ENCODE data around the gene TMEM134. TPM values are rescaled to one million over a fixed set of nuclear protein-coding genes. Genes with fewer than 3 reads are reported as not detected.

Gene TMEM134, protein sequence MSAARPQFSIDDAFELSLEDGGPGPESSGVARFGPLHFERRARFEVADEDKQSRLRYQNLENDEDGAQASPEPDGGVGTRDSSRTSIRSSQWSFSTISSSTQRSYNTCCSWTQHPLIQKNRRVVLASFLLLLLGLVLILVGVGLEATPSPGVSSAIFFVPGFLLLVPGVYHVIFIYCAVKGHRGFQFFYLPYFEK
- 42.5 to 61.2 TPM (median 52.1 TPM) in 5 replicates for total RNA-seq (2022; extraction: Qiagen RNA extraction; ENCODE audit: low read depth)

DNA sequence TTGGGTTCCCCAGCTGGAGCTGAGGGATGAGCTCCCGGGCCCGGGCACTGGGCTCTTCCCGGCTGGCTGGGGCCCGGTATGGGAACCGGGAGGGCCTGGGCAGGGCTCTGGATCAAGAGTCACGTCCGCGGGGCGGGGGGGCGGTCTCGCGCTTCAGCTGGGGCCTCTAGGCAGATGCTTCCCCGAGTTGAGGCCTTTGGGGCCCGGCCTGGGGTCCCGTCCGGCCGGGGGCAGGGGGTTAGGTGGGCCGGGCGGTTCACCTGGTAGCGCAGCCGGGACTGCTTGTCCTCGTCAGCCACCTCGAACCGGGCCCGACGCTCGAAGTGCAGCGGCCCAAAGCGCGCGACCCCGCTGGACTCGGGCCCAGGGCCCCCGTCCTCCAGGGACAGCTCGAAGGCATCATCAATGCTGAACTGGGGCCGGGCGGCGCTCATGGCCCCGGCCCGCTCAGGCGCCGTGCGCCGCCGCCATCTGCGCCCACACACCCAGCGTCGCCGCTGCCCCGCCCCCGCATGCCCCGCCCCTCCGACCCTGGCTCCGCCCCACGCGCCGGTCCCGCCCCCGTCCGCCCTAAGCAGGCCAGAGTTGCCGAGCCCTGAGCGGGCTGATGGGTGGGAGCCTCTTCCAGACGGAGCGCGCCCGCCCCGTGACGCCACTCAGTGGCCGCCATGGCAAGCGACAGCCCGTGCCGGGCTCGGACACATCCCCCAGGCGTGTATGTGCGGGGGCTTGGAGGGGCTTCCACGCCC, at the start of gene TMEM134:
TMEM134 (minus strand) TSS at position 493 of the 749 bp plus-strand sequence; CDS start at position 434, 59 bp downstream.

DNA sequence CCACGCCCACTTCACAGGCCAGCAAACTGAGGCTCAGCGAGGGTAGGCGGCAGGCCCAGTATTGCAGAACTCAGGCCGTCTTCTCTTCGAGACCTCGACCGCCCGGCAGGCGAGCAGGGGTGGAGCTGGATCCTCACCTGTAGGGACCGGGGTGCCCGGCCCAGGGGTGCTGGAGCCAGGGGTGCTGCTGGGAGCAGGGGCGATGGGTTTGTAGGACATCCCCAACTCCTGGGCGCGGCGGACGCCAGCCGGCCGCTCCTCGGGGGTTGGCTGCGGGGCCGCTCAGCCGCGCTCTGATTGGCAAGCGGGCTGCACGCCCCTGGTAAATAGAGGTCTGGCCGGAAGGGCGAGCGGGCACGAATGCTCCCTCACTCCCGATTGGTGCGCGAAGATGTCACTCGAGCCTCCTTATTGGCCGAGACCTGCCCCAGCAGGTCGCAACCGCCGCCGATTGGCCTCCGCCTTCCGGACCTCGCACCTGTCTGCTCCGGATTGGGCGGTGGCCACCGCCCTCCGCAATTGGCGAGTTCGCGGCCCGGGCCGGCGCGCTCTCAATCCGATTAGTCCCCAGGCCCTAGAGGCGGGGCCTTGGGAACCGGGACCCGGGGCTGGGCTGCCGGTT, 38.9 kb upstream of the TMEM134 start, which contains the start of gene CDK2AP2:
CDK2AP2 (minus strand) TSS at position 299 of the 622 bp plus-strand sequence; CDS start at position 219, 80 bp downstream.

DNA sequence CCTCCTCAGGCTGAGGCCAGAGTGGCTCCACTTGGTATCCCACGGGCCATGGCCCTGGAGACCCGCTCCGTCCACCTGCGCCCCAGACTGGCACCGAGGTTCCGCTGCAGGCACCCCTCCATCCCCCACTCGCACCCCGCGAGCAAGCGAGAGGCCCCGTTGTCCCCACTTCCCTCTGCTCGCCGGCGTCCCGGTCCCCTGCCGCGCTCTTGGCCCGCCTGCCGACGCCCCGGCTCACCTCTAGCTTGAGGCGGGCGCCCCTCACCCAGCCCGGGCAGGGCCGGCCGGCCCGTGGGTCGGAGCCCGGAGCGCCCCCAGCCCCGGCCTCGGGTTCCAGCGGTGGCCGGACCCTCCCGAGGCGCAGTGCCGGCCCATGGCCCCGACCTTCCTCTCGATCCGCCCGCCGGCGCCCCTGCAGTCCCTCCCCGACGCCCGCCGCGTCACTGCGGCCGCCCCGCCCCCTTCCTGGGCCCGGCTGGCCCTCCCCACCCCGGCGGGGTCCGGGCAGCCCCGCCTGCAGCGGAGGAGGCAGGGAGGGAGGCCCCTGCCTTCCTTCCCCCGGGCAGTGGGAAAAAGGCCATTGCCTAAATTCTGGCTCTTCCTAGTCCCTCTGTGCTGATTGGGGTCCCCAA, 36.0 kb upstream of the TMEM134 start, which contains the start of gene PITPNM1:
PITPNM1 (minus strand) TSS at position 414 of the 632 bp plus-strand sequence. CDS start 1,183 bp downstream, outside the sequence.

DNA sequence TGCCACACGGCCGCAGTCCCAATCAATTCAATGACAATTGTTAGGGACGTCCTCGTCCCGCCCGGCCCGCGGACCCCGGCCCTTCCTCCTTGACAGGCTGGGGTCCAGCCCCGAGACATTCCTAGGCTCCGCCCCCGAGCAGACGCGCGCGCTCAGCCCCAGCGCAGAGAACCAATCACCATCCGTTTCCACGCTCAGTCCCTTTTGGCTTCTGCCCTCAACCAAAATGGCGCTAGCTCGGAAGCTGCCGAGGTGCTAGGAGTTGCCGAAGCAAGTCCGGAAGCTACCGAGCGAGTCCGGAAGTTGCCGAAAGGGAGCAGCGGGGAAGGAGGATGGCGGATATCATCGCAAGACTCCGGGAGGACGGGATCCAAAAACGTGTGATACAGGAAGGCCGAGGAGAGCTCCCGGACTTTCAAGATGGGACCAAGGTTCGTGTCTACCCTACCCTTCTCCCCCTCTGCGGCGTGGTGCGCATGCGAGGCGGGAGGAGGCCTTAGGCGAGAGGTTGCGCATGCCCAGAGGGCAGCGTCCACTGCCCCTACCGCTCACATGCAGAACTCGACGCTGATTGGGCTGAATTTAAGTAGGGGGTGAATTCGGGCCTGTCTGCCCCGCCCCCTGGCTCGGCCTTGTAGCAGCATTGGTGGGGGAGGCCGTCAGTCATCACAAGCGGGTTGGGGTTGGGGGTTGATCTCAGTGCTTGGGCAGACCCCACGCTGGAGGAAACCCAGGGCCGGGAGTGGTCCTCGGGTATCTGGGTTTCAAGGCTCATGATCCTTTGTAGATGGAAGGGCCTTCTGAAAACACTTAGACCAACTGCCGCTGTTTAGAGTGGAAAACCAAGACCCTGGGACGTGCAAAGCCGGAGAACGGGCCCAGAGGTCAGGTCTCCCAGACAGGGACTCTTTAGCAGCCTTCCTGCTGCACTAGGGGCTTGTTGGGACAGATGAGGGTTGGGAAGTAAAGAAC, 14.1 kb upstream of the TMEM134 start, which contains the start of gene AIP:
AIP (plus strand) TSS at position 200 of the 972 bp plus-strand sequence; CDS start at position 333, 133 bp downstream.

DNA sequence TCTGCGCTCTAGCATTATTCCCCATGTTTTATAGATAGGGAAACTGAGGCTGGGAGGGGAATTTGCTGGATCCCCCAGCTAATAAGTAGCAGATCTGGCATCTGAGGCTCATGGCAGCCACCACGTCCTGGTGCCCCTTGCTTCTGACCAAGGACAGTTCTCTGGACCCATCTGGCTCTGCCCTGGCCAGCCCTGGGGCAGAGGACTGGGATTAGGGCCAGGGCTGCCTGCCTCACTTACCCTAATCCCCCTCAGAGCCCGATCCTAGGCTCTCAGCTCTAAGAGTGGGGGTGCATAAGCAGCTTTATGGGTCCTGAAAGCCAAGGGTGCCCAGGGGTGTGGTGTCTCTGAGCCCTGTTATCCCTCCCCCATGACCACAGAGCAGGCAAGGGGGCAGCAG, 14.0 kb downstream of the TMEM134 start, which contains the start of gene CABP4:
CABP4 (plus strand) TSS at position 301 of the 400 bp plus-strand sequence; CDS start at position 371, 70 bp downstream.

DNA sequence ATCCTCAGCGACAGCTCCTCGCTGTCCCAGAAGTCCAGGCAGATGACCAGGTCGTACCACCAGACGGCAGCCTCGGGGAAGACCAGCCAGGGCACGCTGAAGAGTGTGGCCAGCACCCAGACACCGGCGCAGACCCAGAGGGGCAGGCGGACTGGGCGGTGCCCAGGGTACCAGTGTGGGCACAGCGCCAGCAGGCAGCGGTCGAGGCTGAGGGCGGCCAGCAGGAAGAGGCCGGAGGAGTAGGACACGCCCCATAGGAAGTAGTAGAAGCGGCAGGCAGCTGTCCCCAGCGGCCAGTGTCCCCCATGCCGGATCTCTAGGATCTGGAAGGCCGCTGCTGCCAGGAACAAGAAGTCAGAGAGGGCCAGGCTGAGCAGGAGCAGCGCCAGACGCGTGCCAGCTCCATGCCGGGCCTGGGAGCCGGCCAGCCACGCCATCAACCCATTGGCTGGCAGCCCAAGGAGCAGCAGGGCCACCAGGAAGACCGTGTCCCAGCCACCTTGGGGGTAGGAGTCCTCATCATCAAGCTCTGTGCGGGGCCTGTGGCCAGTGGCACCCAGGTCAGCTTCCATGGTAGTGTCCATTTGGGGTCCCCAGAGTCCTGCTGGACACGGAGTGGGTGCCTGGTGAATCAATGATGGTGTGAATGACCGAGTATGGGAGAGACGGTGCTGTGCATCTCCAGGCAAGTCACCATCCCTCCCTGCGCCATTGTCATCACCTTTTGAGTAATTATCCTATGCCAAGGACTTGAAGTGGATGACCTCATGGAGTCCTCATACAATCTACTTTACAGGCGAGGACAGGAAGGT, 16.7 kb downstream of the TMEM134 start, which contains the start of gene GPR152:
GPR152 (minus strand) TSS at position 589 of the 812 bp plus-strand sequence; CDS start at position 584, 5 bp downstream.

DNA sequence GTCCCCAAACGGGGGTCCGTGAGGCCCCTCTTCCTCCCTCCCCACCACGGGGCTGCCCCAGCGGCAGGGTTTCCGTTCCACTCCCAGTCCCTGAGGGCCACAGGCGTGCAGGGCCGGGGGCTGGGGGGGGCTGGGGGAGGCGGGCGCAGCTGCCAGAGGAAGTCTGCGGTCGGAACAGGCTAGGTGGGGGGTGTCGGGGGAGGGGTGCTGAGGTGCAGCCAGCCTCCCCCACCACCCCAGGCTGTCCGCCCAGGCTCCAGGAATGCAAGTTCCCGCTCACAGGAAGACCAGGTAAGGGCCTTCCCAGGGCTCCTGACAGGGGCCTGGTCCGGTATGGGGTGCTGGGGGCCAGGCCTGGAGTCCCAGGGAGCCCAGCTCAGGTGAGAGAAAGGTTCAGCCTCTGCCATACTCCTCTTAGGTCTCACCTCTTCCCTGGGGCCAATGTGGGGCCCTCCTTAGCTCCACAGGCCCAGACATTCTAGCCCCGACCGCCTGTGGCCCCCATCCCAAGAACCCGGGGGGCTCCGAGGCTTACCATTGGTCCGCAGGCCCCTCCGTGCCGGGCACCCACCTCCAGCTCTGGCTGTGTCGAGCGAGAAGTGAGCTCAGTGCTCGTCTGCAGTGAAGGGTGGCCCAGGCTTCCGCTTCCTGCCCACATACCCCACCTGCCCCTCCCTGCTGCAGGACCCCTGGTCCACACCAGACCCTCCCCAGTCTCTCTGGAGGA, 31.8 kb downstream of the TMEM134 start, which contains the start of gene PTPRCAP:
PTPRCAP (minus strand) TSS at position 601 of the 727 bp plus-strand sequence; CDS start at position 538, 63 bp downstream.

DNA sequence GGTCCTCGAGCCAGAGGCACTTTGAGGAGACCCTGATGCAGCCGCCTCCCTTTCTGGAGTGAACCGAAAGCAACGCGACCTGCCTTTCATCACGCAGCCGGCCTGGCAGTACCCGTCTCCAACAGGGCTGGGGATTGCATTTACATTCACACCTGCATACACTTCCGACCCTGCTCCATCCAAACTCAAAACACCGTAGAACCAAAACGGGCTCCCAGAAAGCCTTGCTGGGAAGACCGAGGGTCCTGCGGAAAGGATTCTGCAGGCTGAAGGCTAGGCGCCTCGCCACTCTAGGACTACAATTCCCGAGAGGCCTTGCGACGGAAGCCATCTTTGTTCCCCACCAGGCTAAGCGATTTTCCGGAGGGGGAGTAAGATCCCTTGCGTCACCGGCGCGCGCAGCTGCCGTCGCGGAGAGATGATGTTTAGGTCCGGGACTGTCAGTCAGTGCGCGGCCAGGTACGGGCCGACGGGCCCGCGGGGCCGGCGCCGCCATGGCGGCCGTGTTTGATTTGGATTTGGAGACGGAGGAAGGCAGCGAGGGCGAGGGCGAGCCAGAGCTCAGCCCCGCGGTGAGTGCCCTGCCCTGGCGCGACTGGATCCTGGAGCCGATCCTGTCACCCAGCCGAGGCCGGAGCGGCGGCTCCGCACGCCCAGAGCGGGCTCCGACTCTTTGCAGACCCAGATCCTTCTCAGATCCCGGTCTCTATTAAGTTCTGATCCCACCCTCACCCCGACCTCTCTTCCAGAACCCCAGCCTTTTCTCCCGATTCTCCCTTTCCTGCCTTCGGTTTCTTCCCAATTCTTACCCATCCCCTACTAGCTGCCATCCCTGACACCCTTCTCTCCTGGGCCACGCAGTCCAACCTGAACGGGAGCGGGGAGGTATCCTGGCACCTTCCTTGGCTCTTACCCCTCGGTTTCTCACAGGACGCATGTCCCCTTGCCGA, 40.7 kb downstream of the TMEM134 start, which contains the start of gene RPS6KB2:
RPS6KB2 (plus strand) TSS at position 443 of the 950 bp plus-strand sequence; CDS start at position 495, 52 bp downstream.

DNA sequence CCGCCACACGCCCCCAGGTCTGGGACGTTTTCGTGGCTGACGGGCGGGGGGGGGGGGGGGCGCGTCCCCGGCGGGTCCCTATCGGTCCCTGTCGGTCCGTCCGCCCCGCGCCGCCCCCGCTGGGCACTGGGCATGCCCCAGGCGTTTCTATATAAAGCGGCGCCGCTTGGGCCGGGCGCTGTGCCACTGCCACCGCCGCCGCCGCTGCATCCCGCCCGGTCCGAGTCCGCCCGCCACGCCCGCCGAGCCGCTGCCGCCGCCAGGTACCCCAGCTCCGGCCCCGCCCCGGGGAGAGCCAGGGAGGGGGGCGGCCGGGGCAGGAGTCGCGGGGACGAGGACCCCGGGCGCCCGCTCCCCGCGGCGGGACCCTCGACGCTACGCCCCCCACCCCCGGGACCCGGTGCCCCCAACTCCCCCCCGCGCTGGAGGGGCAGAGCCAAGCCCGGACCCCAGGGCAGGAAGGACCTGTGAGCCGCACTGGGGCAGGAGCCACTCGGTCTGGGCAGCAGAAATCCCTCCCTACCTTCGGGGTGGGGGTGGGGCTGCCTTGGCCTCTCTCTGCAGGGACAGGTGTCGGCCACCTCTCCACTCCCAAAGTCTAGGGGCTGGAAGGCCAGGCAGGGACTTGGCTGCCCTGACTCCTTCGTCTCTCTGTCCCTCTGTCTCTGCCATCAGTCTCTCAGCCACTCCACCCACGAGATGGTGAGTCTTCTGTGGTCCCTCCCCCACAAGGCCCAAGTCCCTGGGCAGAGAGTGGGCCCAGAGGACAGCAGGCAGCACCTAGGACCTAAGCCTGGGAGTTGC, 53.3 kb downstream of the TMEM134 start, which contains the start of gene CARNS1:
CARNS1 (plus strand) TSS at position 178 of the 804 bp plus-strand sequence; CDS start at position 700, 522 bp downstream.

Other genes with a start within 250 kb of the TMEM134 start
- 25.9 to 40.4 TPM (median 37.5 TPM) in 5 replicates for gene GRK2, start 202.8 kb downstream of the TMEM134 start, total RNA-seq (2022; extraction: Qiagen RNA extraction; ENCODE audit: low read depth)
- gene ANKRD13D, start 179.9 kb downstream of the TMEM134 start, total RNA-seq (2022; extraction: Qiagen RNA extraction; ENCODE audit: low read depth), result 20.0 to 29.6 TPM (median 25.1 TPM) in 5 replicates
- 16.1 to 33.6 TPM (median 21.4 TPM) in 5 replicates for gene SSH3, start 165.7 kb downstream of the TMEM134 start, total RNA-seq (2022; extraction: Qiagen RNA extraction; ENCODE audit: low read depth)
- 201 to 271 TPM (median 246 TPM) in 5 replicates for gene POLD4, start 115.7 kb downstream of the TMEM134 start, total RNA-seq (2022; extraction: Qiagen RNA extraction; ENCODE audit: low read depth)
- gene CLCF1, start 95.7 kb downstream of the TMEM134 start, total RNA-seq (2022; extraction: Qiagen RNA extraction; ENCODE audit: low read depth), result 43.7 to 49.7 TPM (median 44.6 TPM) in 5 replicates
- 24.4 to 39.1 TPM (median 35.9 TPM) in 5 replicates for gene RAD9A, start 77.3 kb downstream of the TMEM134 start, total RNA-seq (2022; extraction: Qiagen RNA extraction; ENCODE audit: low read depth)
- gene PPP1CA, start 67.4 kb downstream of the TMEM134 start, total RNA-seq (2022; extraction: Qiagen RNA extraction; ENCODE audit: low read depth), result 272 to 298 TPM (median 294 TPM) in 5 replicates
- 0.07 to 0.22 TPM in 2 of 5 replicates, not detected in the others for gene TBC1D10C, start 65.2 kb downstream of the TMEM134 start, total RNA-seq (2022; extraction: Qiagen RNA extraction; ENCODE audit: low read depth)
- 0.12 to 0.24 TPM (median 0.16 TPM) in 5 replicates for gene CARNS1, start 53.6 kb downstream of the TMEM134 start, total RNA-seq (2022; extraction: Qiagen RNA extraction; ENCODE audit: low read depth)
- 38.4 to 52.4 TPM (median 50.5 TPM) in 5 replicates for gene RPS6KB2, start 40.8 kb downstream of the TMEM134 start, total RNA-seq (2022; extraction: Qiagen RNA extraction; ENCODE audit: low read depth)
- gene PTPRCAP, start 31.6 kb downstream of the TMEM134 start, total RNA-seq (2022; extraction: Qiagen RNA extraction; ENCODE audit: low read depth), result 0.20 to 0.50 TPM (median 0.36 TPM) in 4 of 5 replicates, not detected in the other
- 47.7 to 60.2 TPM (median 56.9 TPM) in 5 replicates for gene CORO1B, start 25.8 kb downstream of the TMEM134 start, total RNA-seq (2022; extraction: Qiagen RNA extraction; ENCODE audit: low read depth)
- gene GPR152, start 16.5 kb downstream of the TMEM134 start, total RNA-seq (2022; extraction: Qiagen RNA extraction; ENCODE audit: low read depth), result not detected in 5 replicates
- gene CABP4, start 13.9 kb downstream of the TMEM134 start, total RNA-seq (2022; extraction: Qiagen RNA extraction; ENCODE audit: low read depth), result not detected in 5 replicates
- 44.1 to 54.3 TPM (median 48.7 TPM) in 5 replicates for gene AIP, start 13.8 kb upstream of the TMEM134 start, total RNA-seq (2022; extraction: Qiagen RNA extraction; ENCODE audit: low read depth)
- gene PITPNM1, start 36.1 kb upstream of the TMEM134 start, total RNA-seq (2022; extraction: Qiagen RNA extraction; ENCODE audit: low read depth), result 41.1 to 63.5 TPM (median 53.4 TPM) in 5 replicates
- gene CDK2AP2, start 38.9 kb upstream of the TMEM134 start, total RNA-seq (2022; extraction: Qiagen RNA extraction; ENCODE audit: low read depth), result 70.1 to 119 TPM (median 105 TPM) in 5 replicates
- not detected in 5 replicates for gene CABP2, start 54.2 kb upstream of the TMEM134 start, total RNA-seq (2022; extraction: Qiagen RNA extraction; ENCODE audit: low read depth)
- gene GSTP1, start 114.6 kb upstream of the TMEM134 start, total RNA-seq (2022; extraction: Qiagen RNA extraction; ENCODE audit: low read depth), result 1,398 to 1,764 TPM (median 1,658 TPM) in 5 replicates
- gene NDUFV1, start 137.7 kb upstream of the TMEM134 start, total RNA-seq (2022; extraction: Qiagen RNA extraction; ENCODE audit: low read depth), result 138 to 149 TPM (median 148 TPM) in 5 replicates
- gene NUDT8, start 160.7 kb upstream of the TMEM134 start, total RNA-seq (2022; extraction: Qiagen RNA extraction; ENCODE audit: low read depth), result 6.3 to 14.4 TPM (median 12.4 TPM) in 5 replicates
- gene TBX10, start 170.5 kb upstream of the TMEM134 start, total RNA-seq (2022; extraction: Qiagen RNA extraction; ENCODE audit: low read depth), result not detected in 5 replicates
- 1.3 to 2.1 TPM (median 1.3 TPM) in 5 replicates for gene ACY3, start 181.5 kb upstream of the TMEM134 start, total RNA-seq (2022; extraction: Qiagen RNA extraction; ENCODE audit: low read depth)
- not detected in 5 replicates for gene ALDH3B2, start 205.4 kb upstream of the TMEM134 start, total RNA-seq (2022; extraction: Qiagen RNA extraction; ENCODE audit: low read depth)

Measured in A549 treated with CpdA at 1 μM for 4 hours (cell line).